ENCODE results near the gene DENND6A. TPM values are rescaled to one million over a fixed set of nuclear protein-coding genes. Genes with fewer than 3 reads are reported as not detected.
"Not testable (repeated sequence)": the region's sequence is repeated elsewhere in the genome, so short reads cannot be mapped to it uniquely, and the experiment has no call there.

DENND6A gene
- total RNA-seq, 4 donors from 2014 or later, result 36.9 to 52.0 (median 43.8) TPM

- Histone ChIP-seq H3K27ac (peak overlapping the region; percentile 15 to 100 (median 99)), H3K4me3 (replicated peaks in 1 of 3) (no peak overlapping the region), H3K4me1 (peaks cover 16 to 29% of the 10 kb centered on the region in 2 donors), H3K9me3 (no peaks in the 10 kb centered on the region), H3K27me3 (no peaks in the 10 kb centered on the region), H3K36me3 (no peaks in the 10 kb centered on the region)
- intact Hi-C loops (cut with DNase I), result no loop called here
- WGBS, 2 donors, result 68 to 69% methylated on average over 3 of the region's 3 CpGs
- peak in 1 of 2 donors; percentile 7 for DNase-seq
- TF ChIP-seq CTCF (IDR thresholded peaks at IDR 0.05) (no peak), POLR2A (IDR thresholded peaks at IDR 0.05) (no peak)
These were observed 4.0 kb upstream of the DENND6A start for GRCh38 chr3:57696801-57697321.

GRCh38 chr3:57694146-57694545 lies 1.3 kb upstream of the DENND6A start:
- peak; percentile 79 to 84 for DNase-seq
- no peak for TF ChIP-seq CTCF (IDR thresholded peaks at IDR 0.05)
- peak in 1 of 2 donors; percentile 28 for TF ChIP-seq POLR2A (IDR thresholded peaks at IDR 0.05)
- intact Hi-C loops (cut with DNase I), result no loop called here
- peak overlapping the region; percentile 98 to 100 (median 99) for H3K27ac ChIP-seq
- no peaks in the 10 kb centered on the region for H3K9me3 ChIP-seq
- H3K4me3 ChIP-seq (replicated peaks in 1 of 3), result no peak overlapping the region
- no peaks in the 10 kb centered on the region for H3K27me3 ChIP-seq
- peaks cover 34 to 47% of the 10 kb centered on the region in 2 donors for H3K4me1 ChIP-seq
- H3K36me3 ChIP-seq, result no peaks in the 10 kb centered on the region
- WGBS, 2 donors, result 49 to 51% methylated on average over 13 of the region's 13 CpGs

GRCh38 chr3:57692133-57692395 lies 813 bp downstream of the DENND6A start:
- H3K36me3 ChIP-seq; H3K27me3 ChIP-seq; DNase-seq; intact Hi-C loops (cut with DNase I); H3K9me3 ChIP-seq: not testable (repeated sequence)
- Histone ChIP-seq H3K27ac (peak overlapping the region; percentile 98 to 100 (median 99)), H3K4me1 (peaks cover 40 to 48% of the 10 kb centered on the region in 2 donors), H3K4me3 (replicated peaks in 1 of 3) (peak overlapping the region in 2 of 3 donors; percentile 53 to 95)
- WGBS, 2 donors, result 0% methylated on average over 9 of the region's 9 CpGs

GRCh38 chr3:57691411-57692132 lies 1.3 kb downstream of the DENND6A start:
- intact Hi-C loops (cut with DNase I), result no loop called here

GRCh38 chr3:57689367-57690053 lies 3.4 kb downstream of the DENND6A start:
- DNase-seq, result no peak
- Histone ChIP-seq H3K4me1 (peaks cover 39% of the 10 kb centered on the region in 2 donors), H3K9me3 (no peaks in the 10 kb centered on the region), H3K27ac (peak overlapping the region in 2 of 3 donors; percentile 11 to 99), H3K27me3 (no peaks in the 10 kb centered on the region), H3K4me3 (replicated peaks in 1 of 3) (no peak overlapping the region), H3K36me3 (no peaks in the 10 kb centered on the region)
- intact Hi-C loops (cut with DNase I), result no loop called here
- 70 to 72% methylated on average over 4 of the region's 4 CpGs for WGBS, 2 donors
- TF ChIP-seq CTCF (IDR thresholded peaks at IDR 0.05) (no peak), POLR2A (IDR thresholded peaks at IDR 0.05) (no peak)

More at GRCh38 chr3:57691411-57692132, 1.3 kb downstream of the DENND6A start:
- H3K36me3 ChIP-seq, result no peaks in the 10 kb centered on the region
- H3K4me1 ChIP-seq, result peaks cover 42 to 43% of the 10 kb centered on the region in 2 donors
- no peaks in the 10 kb centered on the region for H3K27me3 ChIP-seq
- H3K4me3 ChIP-seq (replicated peaks in 1 of 3), result peak overlapping the region in 2 of 3 donors; percentile 53 to 95
- TF ChIP-seq POLR2A (IDR thresholded peaks at IDR 0.05) (no peak), CTCF (IDR thresholded peaks at IDR 0.05) (no peak)
- DNase-seq, result peak in 1 of 2 donors; percentile 10
- WGBS, 2 donors, result 30% methylated on average over 19 of the region's 19 CpGs
- H3K27ac ChIP-seq, result peak overlapping the region; percentile 98 to 100 (median 99)
- H3K9me3 ChIP-seq, result no peaks in the 10 kb centered on the region
